RWPE1 (cell line): ENCODE results near the gene SLC48A1.
"Not testable (repeated sequence)": the region's sequence is repeated elsewhere in the genome, so short reads cannot be mapped to it uniquely, and the experiment has no call there.

Source experiments
- CTCF ChIA-PET: fragments of 350-600 bp; sonication (Branson Sonifier 250); formaldehyde crosslinking; extraction: SDS; loops from one replicate; lab custom pipeline; 2021; lab: Yijun Ruan, JAX
- POLR2A ChIA-PET: fragments of 400-600 bp; formaldehyde crosslinking; extraction: SDS; loops from one replicate; lab custom pipeline; 2020; ENCODE audit warnings: antibody characterized with exemption; ENCODE audit not compliant: low non-redundant PET; lab: Yijun Ruan, JAX
- DNase-seq: peaks from one replicate; pipeline ENCODE4 v3.0.0; 2012; ENCODE audit warnings: low spot score
- H3K27ac ChIP-seq: fragments of 450-650 bp; 2 replicates; pipeline ENCODE4 v1.5.1; 2017
- CTCF ChIP-seq: fragments of 450-650 bp; conservative IDR thresholded peaks from 2 replicates; pipeline ENCODE4 v1.5.1; 2017; ENCODE audit warnings: low read depth, mild to moderate bottlenecking

SLC48A1 gene

GRCh38 chr12:47807338-47807737, 34.3 kb downstream of the SLC48A1 start:
- CTCF ChIA-PET = interaction anchor here (0.6 to 1.7 kb wide), 3 partner anchors 10 to 40 kb away, joined by 3 to 6 read pairs (median 4); no protein-coding TSS in a partner anchor
- no peak for TF ChIP-seq CTCF
- peak overlapping the region; percentile 99 for H3K27ac ChIP-seq
- POLR2A ChIA-PET = interaction anchor here (0.6 kb wide), 1 partner anchor 21 kb away, joined by 3 read pairs; no protein-coding TSS in a partner anchor
- DNase-seq = no peak

- no peak for DNase-seq
- TF ChIP-seq CTCF = no peak
- POLR2A ChIA-PET = no interaction called here
- H3K27ac ChIP-seq = peak overlapping the region; percentile 99
- CTCF ChIA-PET = interaction anchor here (0.7 to 1.7 kb wide), 4 partner anchors 9 to 41 kb away, joined by 3 to 6 read pairs (median 4); no protein-coding TSS in a partner anchor
These were observed 35.0 kb downstream of the SLC48A1 start for GRCh38 chr12:47808050-47808449.

- no peak for TF ChIP-seq CTCF
- peak overlapping the region; percentile 99 for H3K27ac ChIP-seq
- CTCF ChIA-PET = interaction anchor here (0.5 to 2.0 kb wide), 6 partner anchors 8 to 1475 kb away, joined by 3 to 10 read pairs (median 5); no protein-coding TSS in a partner anchor
- DNase-seq = no peak
- POLR2A ChIA-PET = no interaction called here
These were observed 35.7 kb downstream of the SLC48A1 start for GRCh38 chr12:47808574-47809365.

- CTCF ChIA-PET = interaction anchor here (0.6 to 2.0 kb wide), 2 partner anchors 29 to 1475 kb away, joined by 3 to 10 read pairs; no protein-coding TSS in a partner anchor
These were observed 36.5 kb downstream of the SLC48A1 start for GRCh38 chr12:47809518-47809917.

GRCh38 chr12:47811072-47811396, 38.0 kb downstream of the SLC48A1 start:
- H3K27ac ChIP-seq = peak overlapping the region; percentile 99
- TF ChIP-seq CTCF = no peak
- ChIA-PET POLR2A (interaction anchor here (0.5 kb wide), 1 partner anchor 16 kb away, joined by 4 read pairs; no protein-coding TSS in a partner anchor), CTCF (interaction anchor here (0.7 kb wide), 1 partner anchor 41 kb away, joined by 3 read pairs; no protein-coding TSS in a partner anchor)
- no peak for DNase-seq

More at GRCh38 chr12:47809518-47809917, 36.5 kb downstream of the SLC48A1 start:
- POLR2A ChIA-PET, DNase-seq: not testable (repeated sequence)
- peak overlapping the region; percentile 99 for H3K27ac ChIP-seq

GRCh38 chr12:47811581-47812484, 38.8 kb downstream of the SLC48A1 start:
- no peak for TF ChIP-seq CTCF
- DNase-seq = no peak
- ChIA-PET CTCF (interaction anchor here (1.0 kb wide), 1 partner anchor 26 kb away, joined by 4 read pairs; no protein-coding TSS in a partner anchor), POLR2A (interaction anchor here (0.5 to 1.6 kb wide), 2 partner anchors 16 to 17 kb away, joined by 4 to 8 read pairs; no protein-coding TSS in a partner anchor)
- H3K27ac ChIP-seq = peak overlapping the region; percentile 99
